GM12874 (cell line): Measurements from ENCODE around the gene ASCL2.

Source experiments
- TF ChIP-seq, protein P1 (sequence below): IDR thresholded peaks from 2 replicates; pipeline ENCODE4 v1.5.1; 2011; ENCODE audit warnings: low read depth, mild to moderate bottlenecking, control low read depth, low read length, moderate library complexity; ENCODE audit not compliant: insufficient read depth

Gene ASCL2

DNA sequence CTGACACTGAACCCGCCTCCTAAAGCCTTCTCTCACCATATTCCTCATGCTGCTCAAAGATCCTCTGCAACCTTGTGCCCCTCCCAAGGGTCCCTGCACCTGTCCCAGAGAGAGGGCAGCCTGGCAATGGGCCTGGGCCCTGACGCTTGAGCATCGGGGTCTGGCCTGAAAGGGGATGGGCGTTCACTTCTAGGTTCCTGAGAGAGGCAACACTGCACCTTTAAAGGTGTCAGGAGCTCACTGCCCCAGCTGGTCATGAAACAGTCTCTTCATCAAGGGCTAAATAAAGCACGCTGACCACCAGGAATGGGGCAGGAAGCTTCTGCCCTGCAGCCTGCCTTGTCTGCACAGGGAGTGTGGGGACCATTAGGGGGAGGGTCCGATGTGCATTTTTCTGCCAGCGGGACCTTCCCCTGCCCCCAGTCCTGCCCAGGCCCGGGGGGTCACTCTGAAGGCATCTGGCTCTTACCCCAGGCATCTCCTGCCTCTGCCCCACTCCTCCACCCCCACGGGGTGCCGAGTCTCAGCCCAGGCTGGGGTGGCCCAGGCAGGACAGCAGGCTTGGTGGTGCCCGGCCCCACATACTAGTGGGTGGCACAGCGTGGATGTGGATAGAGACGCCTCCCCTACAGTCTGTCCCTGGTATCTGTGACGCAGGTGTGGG is 27.9 kb upstream of the ASCL2 start:
- TF ChIP-seq, protein P1, sequence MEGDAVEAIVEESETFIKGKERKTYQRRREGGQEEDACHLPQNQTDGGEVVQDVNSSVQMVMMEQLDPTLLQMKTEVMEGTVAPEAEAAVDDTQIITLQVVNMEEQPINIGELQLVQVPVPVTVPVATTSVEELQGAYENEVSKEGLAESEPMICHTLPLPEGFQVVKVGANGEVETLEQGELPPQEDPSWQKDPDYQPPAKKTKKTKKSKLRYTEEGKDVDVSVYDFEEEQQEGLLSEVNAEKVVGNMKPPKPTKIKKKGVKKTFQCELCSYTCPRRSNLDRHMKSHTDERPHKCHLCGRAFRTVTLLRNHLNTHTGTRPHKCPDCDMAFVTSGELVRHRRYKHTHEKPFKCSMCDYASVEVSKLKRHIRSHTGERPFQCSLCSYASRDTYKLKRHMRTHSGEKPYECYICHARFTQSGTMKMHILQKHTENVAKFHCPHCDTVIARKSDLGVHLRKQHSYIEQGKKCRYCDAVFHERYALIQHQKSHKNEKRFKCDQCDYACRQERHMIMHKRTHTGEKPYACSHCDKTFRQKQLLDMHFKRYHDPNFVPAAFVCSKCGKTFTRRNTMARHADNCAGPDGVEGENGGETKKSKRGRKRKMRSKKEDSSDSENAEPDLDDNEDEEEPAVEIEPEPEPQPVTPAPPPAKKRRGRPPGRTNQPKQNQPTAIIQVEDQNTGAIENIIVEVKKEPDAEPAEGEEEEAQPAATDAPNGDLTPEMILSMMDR, result no peak

DNA sequence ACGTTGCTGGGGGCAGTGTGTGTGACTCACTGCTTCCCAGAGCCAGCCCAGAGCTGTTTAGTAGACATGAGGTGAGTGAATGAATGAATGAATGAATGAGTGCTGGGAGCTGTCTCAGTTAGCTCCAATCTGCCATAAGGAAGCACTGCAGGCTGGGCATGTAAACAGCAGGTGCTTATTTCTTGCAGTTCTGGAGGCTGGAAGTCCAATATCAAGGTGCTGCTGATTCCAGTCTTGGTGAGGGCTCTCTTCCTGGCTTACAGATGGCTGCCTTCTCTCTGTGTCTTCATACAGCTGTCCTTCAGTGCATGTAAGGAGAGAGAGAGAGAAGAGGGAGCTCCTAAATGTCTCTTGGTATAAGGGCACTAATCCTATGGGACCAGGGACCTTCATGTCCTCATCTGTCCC is 27.2 kb upstream of the ASCL2 start:
- TF ChIP-seq, protein P1, result no peak

DNA sequence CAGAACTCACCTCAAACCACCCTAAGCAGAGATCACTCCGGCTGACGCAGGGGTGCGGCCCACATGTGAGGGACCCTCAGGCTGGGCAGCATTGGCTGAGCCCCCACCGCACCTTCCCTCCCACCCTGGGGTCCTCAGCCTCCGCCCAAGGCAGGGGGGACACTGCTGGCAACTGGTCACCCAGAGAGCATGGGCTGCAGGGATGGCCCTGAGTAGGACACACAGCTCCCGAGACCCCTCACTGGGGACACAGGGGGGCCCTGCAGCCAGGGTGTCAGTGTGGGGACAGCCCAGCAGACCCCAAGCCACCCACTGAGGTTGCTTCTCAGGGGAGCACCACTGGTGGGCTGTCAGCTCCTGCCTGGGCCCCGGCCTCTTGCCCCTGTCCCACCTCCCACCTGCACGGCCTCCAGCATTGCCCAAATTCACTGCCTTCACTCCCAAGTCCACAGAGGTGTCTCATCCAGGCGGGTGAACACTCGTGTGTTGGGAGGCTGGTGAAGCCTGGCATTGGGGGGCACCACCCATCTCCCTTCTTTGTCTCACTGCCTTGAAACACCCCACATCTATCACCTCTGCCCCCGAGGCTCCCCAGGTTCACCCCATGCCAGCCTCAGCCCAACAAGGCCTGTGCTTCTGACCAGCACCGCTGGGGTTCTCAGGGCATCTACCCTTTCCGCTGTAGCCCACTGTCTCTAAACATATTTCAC is 26.7 kb upstream of the ASCL2 start:
- TF ChIP-seq, protein P1, result no peak

DNA sequence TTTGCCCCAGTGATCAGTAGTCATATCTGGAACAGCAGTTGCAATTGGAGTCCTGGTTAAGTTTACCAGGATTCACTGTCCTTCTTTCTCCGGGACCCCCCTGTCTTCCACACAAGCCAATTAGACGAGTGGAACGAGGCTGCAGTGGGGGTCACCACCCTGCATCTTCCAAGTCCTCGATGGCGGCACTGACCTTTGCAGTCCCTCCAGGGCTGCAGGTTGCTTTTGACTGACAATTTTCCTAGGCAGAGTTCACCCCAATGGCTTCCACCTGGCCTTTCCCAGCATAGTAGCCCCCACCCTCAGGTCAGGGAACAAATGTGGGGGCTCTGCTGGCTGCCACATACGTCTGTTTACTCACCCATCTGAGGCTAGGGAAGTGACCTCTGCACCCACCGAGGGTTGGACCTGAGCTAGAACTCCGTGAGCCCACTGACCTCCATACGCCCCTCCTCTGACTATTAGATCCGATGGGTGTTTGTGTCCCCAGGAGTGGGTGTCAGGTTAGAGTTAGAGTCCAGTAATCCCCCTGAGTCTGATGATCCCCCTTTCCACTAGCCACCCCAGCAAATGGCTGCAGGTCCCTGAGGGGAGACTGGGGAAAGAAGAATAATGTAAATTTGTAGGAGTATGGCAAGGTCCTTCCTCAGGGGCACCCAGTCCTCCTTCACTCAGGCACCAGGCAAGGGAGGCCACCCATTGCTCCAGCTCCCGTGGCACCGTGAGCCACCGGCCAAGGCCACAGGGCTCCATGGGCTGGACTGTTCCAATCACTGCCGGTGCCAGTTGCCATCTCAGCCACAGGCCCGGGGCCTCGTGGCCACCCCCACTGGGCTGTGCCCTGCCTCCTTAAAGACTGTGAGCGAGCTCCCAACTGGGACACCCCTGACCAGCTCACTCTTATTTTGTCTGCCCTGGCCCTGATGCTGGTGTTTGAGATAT is 25.9 kb upstream of the ASCL2 start:
- TF ChIP-seq, protein P1, result no peak

DNA sequence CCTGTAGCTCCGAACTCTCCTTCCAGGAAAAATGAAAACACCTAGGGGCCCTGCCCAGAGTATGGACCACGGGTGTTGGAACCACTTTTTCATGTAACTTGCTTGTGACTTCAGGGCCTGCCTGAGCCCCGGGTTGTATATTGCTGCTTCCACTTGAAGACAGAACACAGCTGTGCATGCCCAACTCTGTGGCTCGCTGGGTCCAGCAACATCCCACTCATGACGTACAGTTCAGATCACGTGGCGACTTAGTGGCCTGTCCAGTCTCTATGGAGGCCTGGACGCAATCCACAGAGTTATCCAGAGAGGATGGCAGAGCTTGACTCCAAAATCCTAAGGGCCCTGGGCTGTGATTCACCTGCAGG is 24.5 kb upstream of the ASCL2 start:
- TF ChIP-seq, protein P1, result no peak

DNA sequence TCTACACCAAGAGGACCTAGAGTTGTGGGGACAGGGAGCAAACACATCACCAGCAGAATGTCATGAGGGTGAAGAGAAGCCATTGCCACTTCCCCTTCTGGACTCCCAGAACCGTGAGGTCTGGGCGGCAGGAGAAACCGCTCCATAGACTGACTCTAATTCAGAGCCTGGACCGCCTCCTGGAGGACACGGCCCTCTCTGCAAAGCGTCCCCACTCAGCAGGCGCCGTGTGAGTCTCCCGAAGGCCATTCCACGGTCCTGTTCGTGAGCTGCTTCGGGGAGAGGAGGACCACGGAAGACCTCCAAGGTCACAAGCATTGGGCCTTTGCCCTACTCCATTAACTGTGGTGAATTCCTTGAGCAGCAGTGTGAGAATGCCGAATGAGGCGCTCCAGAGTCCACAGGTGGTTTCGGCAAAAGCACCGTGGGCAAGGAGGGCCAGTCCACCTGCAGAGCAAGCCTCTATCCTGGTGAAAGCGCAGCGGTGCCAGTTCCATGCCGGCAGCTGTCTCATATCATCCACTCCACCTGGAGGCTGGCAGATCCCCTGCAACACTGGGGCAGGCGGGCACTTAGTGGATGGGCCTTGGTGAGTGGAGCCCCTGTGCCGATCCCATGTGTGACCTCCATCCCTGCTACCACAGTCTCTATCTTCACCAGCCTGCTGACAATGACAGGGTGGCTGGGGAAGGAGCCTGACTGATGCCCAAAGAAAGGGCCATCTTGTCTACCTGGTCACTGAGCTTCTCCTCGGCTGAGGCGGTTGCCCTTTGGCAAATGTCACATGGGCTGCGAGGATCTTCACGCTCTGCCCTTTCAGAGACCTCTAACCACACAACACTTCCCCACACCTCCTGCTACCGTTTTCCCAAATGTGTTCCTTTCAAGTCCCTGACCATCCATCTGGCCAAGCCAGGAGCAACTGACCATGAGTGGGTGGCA is 23.9 kb upstream of the ASCL2 start:
- TF ChIP-seq, protein P1, result no peak

DNA sequence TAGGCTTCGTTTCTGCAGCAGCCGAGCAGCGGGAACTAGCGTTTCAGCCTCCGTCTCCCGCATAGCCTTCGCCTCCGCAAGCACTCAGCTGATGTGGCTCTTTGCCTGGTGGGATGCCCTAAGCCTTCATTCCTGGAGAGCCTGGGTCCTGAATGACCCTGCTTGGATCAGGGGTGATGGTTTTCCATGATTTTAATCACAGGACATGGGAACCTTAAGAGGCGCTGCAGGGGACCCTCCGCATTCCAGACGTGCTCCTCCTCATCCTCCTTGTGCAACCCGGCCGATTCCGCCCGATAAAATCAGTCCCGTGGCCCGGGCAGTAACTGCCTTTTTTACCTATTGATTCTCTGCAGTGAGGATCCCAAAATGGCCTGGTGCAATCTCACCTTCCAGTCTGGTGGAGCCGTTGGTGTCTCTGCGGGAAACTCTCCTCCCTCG is 23.2 kb upstream of the ASCL2 start:
- TF ChIP-seq, protein P1, result no peak
